Thyroid gland (tissue), 4 donors: ENCODE data around the gene FBXL2. TPM values are rescaled to one million over a fixed set of nuclear protein-coding genes. Genes with fewer than 3 reads are reported as not detected.
"Not testable (repeated sequence)": the region's sequence is repeated elsewhere in the genome, so short reads cannot be mapped to it uniquely, and the experiment has no call there.

Experiments
- DNase-seq, 2 donors: peaks; one replicate each; pipeline ENCODE4 v3.0.0-alpha.2; 2019
- H3K27ac ChIP-seq, 3 donors: fragments of 200-600 bp; sonication (generic); 1 replicate in 2 of 3; 2 replicates in 1 of 3; pipeline ENCODE4 v1.5.1; 2016 to 2019; ENCODE audit warnings: mild to moderate bottlenecking in 1 of 3, moderate library complexity in 1 of 3
- H3K27me3 ChIP-seq: fragments of 200-600 bp; sonication (generic); one replicate; pipeline ENCODE4 v1.5.1; 2019
- H3K36me3 ChIP-seq, 2 donors: fragments of 200-600 bp; sonication (generic); one replicate each; pipeline ENCODE4 v1.5.1; 2016 to 2019
- H3K4me1 ChIP-seq, 2 donors: fragments of 200-600 bp; sonication (generic); one replicate each; pipeline ENCODE4 v1.5.1; 2017 to 2019
- H3K4me3 ChIP-seq, 3 donors: fragments of 200-600 bp; sonication (generic); replicated peaks in 1 of 3; 1 replicate in 2 of 3; 2 replicates in 1 of 3; pipeline ENCODE4 v1.5.1; 2016; ENCODE audit warnings: mild to moderate bottlenecking in 1 of 3
- H3K9me3 ChIP-seq: fragments of 200-600 bp; sonication (generic); one replicate; pipeline ENCODE4 v1.5.1; 2017
- POLR2A ChIP-seq, 2 donors: fragments of 450-650 bp; IDR thresholded peaks; one replicate each; pipeline ENCODE4 v1.6.1; 2017; ENCODE audit warnings: antibody characterized with exemption in 2 of 2, mild to moderate bottlenecking in 2 of 2, moderate library complexity in 1 of 2
- WGBS, 2 donors: methylation state at CpG; one replicate each; pipeline ENCODE4 v1.1.5; 2017; 5-methylcytosine and 5-hydroxymethylcytosine counted together
- intact Hi-C: fragments of 100-400 bp; cut with DNase I; formaldehyde crosslinking; loops from one replicate; pipeline ENCODE4 v1.15.1; 2023
- total RNA-seq, 4 donors: library from RNA; depleted of rRNA; stranded (reverse); fragments of >200 nt; gene quantifications; one replicate each; pipeline ENCODE4 v1.2.3, GENCODE V29; 2016
- TF ChIP-seq, protein P1 (sequence below), 6 experiments: fragments of 200-600 bp in 3 of 6; fragments of 450-650 bp in 3 of 6; sonication (generic) in 3 of 6; IDR thresholded peaks; one replicate each; pipeline ENCODE4 v1.5.1; 2016 to 2019; ENCODE audit warnings: antibody characterized with exemption in 6 of 6, mild to moderate bottlenecking in 2 of 6, inconsistent platforms in 1 of 6, moderate library complexity in 1 of 6

The FBXL2 gene
- total RNA-seq, 4 donors from 2014 or later, result 19.3 to 51.2 (median 27.0) TPM

- peak; percentile 83 to 84 for DNase-seq
- no peak overlapping the region for H3K4me3 ChIP-seq
- H3K9me3 ChIP-seq, result no peaks in the 10 kb centered on the region
- H3K27me3 ChIP-seq, result no peaks in the 10 kb centered on the region
- peaks cover 4 to 41% of the 10 kb centered on the region in 2 donors for H3K36me3 ChIP-seq
- peaks cover 4 to 7% of the 10 kb centered on the region in 2 donors for H3K4me1 ChIP-seq
- no peak for TF ChIP-seq POLR2A (IDR thresholded peaks at IDR 0.05)
- TF ChIP-seq, protein P1, sequence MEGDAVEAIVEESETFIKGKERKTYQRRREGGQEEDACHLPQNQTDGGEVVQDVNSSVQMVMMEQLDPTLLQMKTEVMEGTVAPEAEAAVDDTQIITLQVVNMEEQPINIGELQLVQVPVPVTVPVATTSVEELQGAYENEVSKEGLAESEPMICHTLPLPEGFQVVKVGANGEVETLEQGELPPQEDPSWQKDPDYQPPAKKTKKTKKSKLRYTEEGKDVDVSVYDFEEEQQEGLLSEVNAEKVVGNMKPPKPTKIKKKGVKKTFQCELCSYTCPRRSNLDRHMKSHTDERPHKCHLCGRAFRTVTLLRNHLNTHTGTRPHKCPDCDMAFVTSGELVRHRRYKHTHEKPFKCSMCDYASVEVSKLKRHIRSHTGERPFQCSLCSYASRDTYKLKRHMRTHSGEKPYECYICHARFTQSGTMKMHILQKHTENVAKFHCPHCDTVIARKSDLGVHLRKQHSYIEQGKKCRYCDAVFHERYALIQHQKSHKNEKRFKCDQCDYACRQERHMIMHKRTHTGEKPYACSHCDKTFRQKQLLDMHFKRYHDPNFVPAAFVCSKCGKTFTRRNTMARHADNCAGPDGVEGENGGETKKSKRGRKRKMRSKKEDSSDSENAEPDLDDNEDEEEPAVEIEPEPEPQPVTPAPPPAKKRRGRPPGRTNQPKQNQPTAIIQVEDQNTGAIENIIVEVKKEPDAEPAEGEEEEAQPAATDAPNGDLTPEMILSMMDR (IDR thresholded peaks at IDR 0.05), result no peak
- WGBS, 2 donors, result 24 to 36% methylated on average over 5 to 7 of the region's 7 CpGs
- intact Hi-C loops, result no loop called here
- H3K27ac ChIP-seq, result peak overlapping the region in 1 of 3 donors; percentile 54
Observed at GRCh38 chr3:33395900-33396299, 118.7 kb downstream of the FBXL2 start.

- 94 to 95% methylated on average over 5 of the region's 5 CpGs for WGBS, 2 donors
- intact Hi-C loops, result no loop called here
- Histone ChIP-seq H3K36me3 (peaks cover 10 to 48% of the 10 kb centered on the region in 2 donors), H3K4me1 (peaks cover 4 to 5% of the 10 kb centered on the region in 2 donors), H3K9me3 (no peaks in the 10 kb centered on the region), H3K27ac (no peak overlapping the region), H3K27me3 (no peaks in the 10 kb centered on the region), H3K4me3 (no peak overlapping the region)
- no peak for DNase-seq
- TF ChIP-seq, protein P1 (IDR thresholded peaks at IDR 0.05), result no peak
- TF ChIP-seq POLR2A (IDR thresholded peaks at IDR 0.05), result no peak
Observed at GRCh38 chr3:33398410-33398809, 121.2 kb downstream of the FBXL2 start.

GRCh38 chr3:33401781-33402180 is 124.5 kb downstream of the FBXL2 start:
- H3K4me1 ChIP-seq, result no peaks in the 10 kb centered on the region
- H3K27ac ChIP-seq, result no peak overlapping the region
- TF ChIP-seq, protein P1 (IDR thresholded peaks at IDR 0.05), result no peak
- no peak for TF ChIP-seq POLR2A (IDR thresholded peaks at IDR 0.05)
- no peaks in the 10 kb centered on the region for H3K9me3 ChIP-seq
- H3K36me3 ChIP-seq, result peaks cover 10 to 48% of the 10 kb centered on the region in 2 donors
- WGBS, 2 donors, result 95 to 97% methylated on average over 2 of the region's 2 CpGs
- intact Hi-C loops, result no loop called here
- no peak overlapping the region for H3K4me3 ChIP-seq
- H3K27me3 ChIP-seq, result no peaks in the 10 kb centered on the region
- no peak for DNase-seq

DNA sequence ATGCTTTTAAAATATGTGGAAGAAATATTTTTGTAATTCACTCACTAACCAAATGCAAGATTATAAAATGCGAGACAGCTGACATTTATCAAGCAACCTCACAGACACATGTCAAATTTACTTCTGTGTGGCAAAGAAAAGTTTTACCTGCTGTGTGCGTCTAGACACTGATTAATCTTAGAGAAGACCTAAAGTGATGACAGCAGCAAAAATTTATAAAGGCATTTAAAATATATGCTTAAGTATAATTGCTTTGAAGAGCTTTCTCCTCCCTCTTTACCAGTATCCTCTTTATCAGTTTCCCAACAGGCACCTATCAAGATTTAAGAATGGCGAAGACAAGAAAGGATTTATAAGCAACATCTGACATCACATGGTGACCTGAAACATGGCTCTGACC is 125.7 kb downstream of the FBXL2 start:
- 98 to 99% methylated on average over 3 of the region's 3 CpGs for WGBS, 2 donors
- TF ChIP-seq, protein P1 (IDR thresholded peaks at IDR 0.05), result no peak
- TF ChIP-seq POLR2A (IDR thresholded peaks at IDR 0.05), result no peak
- intact Hi-C loops, result no loop called here
- Histone ChIP-seq H3K36me3 (peaks cover 10 to 50% of the 10 kb centered on the region in 2 donors), H3K4me3 (no peak overlapping the region), H3K27ac (no peak overlapping the region), H3K27me3 (no peaks in the 10 kb centered on the region), H3K9me3 (no peaks in the 10 kb centered on the region), H3K4me1 (no peaks in the 10 kb centered on the region)
- DNase-seq, result no peak

DNA sequence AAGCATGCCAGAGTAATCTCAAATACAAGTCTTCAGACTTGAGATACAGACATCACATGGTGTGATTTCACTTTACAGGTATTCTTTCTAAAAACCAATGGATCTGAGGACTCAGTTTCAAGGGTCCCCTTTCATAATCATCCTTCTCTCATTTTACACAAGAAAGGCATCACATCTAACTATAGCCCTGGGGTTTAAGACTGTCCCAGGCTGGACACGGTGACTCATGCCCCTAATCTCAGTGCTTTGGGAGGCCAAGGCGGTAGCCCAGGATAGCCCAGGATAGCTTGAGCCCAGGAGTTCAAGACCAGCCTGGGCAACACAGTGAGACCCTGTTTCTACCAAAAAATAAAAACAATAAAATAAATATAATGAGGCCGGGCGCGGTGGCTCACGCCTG is 126.5 kb downstream of the FBXL2 start:
- Histone ChIP-seq H3K36me3 (peaks cover 10 to 49% of the 10 kb centered on the region in 2 donors), H3K9me3 (no peaks in the 10 kb centered on the region)
- intact Hi-C loops, result no loop called here

GRCh38 chr3:33410816-33411215 is 133.6 kb downstream of the FBXL2 start:
- 97% methylated on average over 3 of the region's 3 CpGs for WGBS, 2 donors
- H3K27me3 ChIP-seq, DNase-seq, H3K9me3 ChIP-seq, H3K27ac ChIP-seq, H3K4me1 ChIP-seq, H3K4me3 ChIP-seq, intact Hi-C loops: not testable (repeated sequence)
- H3K36me3 ChIP-seq, result peaks cover 0 to 34% of the 10 kb centered on the region in 2 donors

More for the DNA sequence above, 126.5 kb downstream of the FBXL2 start:
- no peaks in the 10 kb centered on the region for H3K4me1 ChIP-seq
- WGBS, 2 donors, result 98% methylated on average over 6 of the region's 6 CpGs
- DNase-seq, result no peak
- no peak overlapping the region for H3K27ac ChIP-seq
- TF ChIP-seq, protein P1 (IDR thresholded peaks at IDR 0.05), result no peak
- no peak for TF ChIP-seq POLR2A (IDR thresholded peaks at IDR 0.05)
- no peak overlapping the region for H3K4me3 ChIP-seq
- no peaks in the 10 kb centered on the region for H3K27me3 ChIP-seq
